MM.1S (cell line): Measurements from ENCODE around the gene DZIP1L.

ENCODE experiments used
- DNase-seq: peaks from one replicate; pipeline ENCODE4 v3.0.0-alpha.2; 2015
- H2AFZ ChIP-seq: fragments of 300-600 bp; sonication (generic); 2 replicates; pipeline ENCODE4 v1.6.0; 2016; ENCODE audit warnings: antibody characterized with exemption, low read length
- H3F3A ChIP-seq: fragments of 300-600 bp; sonication (generic); 2 replicates; pipeline ENCODE4 v1.6.1; 2016; ENCODE audit warnings: mild to moderate bottlenecking, antibody characterized with exemption, low read length, moderate library complexity, mixed read lengths; ENCODE audit not compliant: insufficient read depth
- H3K27ac ChIP-seq: fragments of 300-600 bp; sonication (generic); 2 replicates; pipeline ENCODE4 v1.5.1; 2016; ENCODE audit warnings: mild to moderate bottlenecking, low read length
- H3K27me3 ChIP-seq: fragments of 300-600 bp; sonication (generic); replicated peaks from 2 replicates; pipeline ENCODE4 v1.6.0; 2016; ENCODE audit warnings: low read length; ENCODE audit not compliant: insufficient read depth
- H3K36me3 ChIP-seq: fragments of 300-600 bp; sonication (generic); replicated peaks from 2 replicates; pipeline ENCODE4 v1.6.1; 2016; ENCODE audit warnings: mild to moderate bottlenecking, low read length, mixed read lengths; ENCODE audit not compliant: insufficient read depth
- H3K4me1 ChIP-seq: fragments of 300-600 bp; sonication (generic); 2 replicates; pipeline ENCODE4 v1.6.1; 2016; ENCODE audit warnings: low read length, mixed read lengths
- H3K4me2 ChIP-seq: fragments of 300-600 bp; sonication (generic); 2 replicates; pipeline ENCODE4 v1.6.0; 2016; ENCODE audit warnings: low read depth, low read length
- H3K4me3 ChIP-seq: fragments of 300-600 bp; sonication (generic); 2 replicates; pipeline ENCODE4 v1.5.1; 2016; ENCODE audit warnings: low read length, mixed read lengths
- H3K79me2 ChIP-seq: fragments of 300-600 bp; sonication (generic); 2 replicates; pipeline ENCODE4 v1.6.1; 2016; ENCODE audit warnings: mixed run types, low read length, mixed read lengths
- H3K9ac ChIP-seq: fragments of 300-600 bp; sonication (generic); 2 replicates; pipeline ENCODE4 v1.6.1; 2016; ENCODE audit warnings: low read length, mixed read lengths
- H3K9me2 ChIP-seq: fragments of 300-600 bp; sonication (generic); replicated peaks from 2 replicates; pipeline ENCODE4 v1.6.1; 2016; ENCODE audit warnings: mild to moderate bottlenecking, low read length, mixed read lengths; ENCODE audit not compliant: insufficient read depth
- H3K9me3 ChIP-seq: fragments of 300-600 bp; sonication (generic); replicated peaks from 2 replicates; pipeline ENCODE4 v1.6.1; 2016; ENCODE audit warnings: mild to moderate bottlenecking, low read length, mixed read lengths; ENCODE audit not compliant: insufficient read depth
- H4K20me1 ChIP-seq: fragments of 300-600 bp; sonication (generic); 2 replicates; pipeline ENCODE4 v1.6.1; 2016; ENCODE audit warnings: mild to moderate bottlenecking, low read length, moderate library complexity, mixed read lengths; ENCODE audit not compliant: insufficient read depth
- CTCF ChIP-seq: fragments of 300-600 bp; sonication (generic); IDR thresholded peaks from 2 replicates; pipeline ENCODE4 v1.5.1; 2016; ENCODE audit warnings: antibody characterized with exemption, low read length, mixed read lengths
- EZH2 ChIP-seq: fragments of 300-600 bp; sonication (generic); optimal IDR thresholded peaks from 2 replicates; pipeline ENCODE3; 2017; ENCODE audit warnings: low read depth, mild to moderate bottlenecking, antibody characterized with exemption, low read length, mixed read lengths
- EZH2phosphoT487 ChIP-seq: fragments of 300-600 bp; sonication (generic); IDR thresholded peaks from 2 replicates; pipeline ENCODE4 v1.6.1; 2018; ENCODE audit warnings: antibody characterized with exemption, low read length

The DZIP1L gene

GRCh38 chr3:138084196-138084595 lies 31.2 kb downstream of the DZIP1L start:
- Histone ChIP-seq H3K9ac (no peak overlapping the region), H3K79me2 (no peaks in the 10 kb centered on the region), H3K9me3 (no peaks in the 10 kb centered on the region), H3K36me3 (no peaks in the 10 kb centered on the region), H3K4me3 (no peak overlapping the region), H3K9me2 (no peaks in the 10 kb centered on the region), H4K20me1 (no peaks in the 10 kb centered on the region), H3F3A (peaks cover 20% of the 10 kb centered on the region), H3K4me1 (peaks cover 26% of the 10 kb centered on the region), H3K27ac (no peak overlapping the region), H3K27me3 (peaks cover 26% of the 10 kb centered on the region), H2AFZ (no peak overlapping the region), H3K4me2 (no peak overlapping the region)
- no peak for DNase-seq
- no peak for TF ChIP-seq CTCF
- TF ChIP-seq EZH2phosphoT487 = no peak
- no peak for TF ChIP-seq EZH2

DNA sequence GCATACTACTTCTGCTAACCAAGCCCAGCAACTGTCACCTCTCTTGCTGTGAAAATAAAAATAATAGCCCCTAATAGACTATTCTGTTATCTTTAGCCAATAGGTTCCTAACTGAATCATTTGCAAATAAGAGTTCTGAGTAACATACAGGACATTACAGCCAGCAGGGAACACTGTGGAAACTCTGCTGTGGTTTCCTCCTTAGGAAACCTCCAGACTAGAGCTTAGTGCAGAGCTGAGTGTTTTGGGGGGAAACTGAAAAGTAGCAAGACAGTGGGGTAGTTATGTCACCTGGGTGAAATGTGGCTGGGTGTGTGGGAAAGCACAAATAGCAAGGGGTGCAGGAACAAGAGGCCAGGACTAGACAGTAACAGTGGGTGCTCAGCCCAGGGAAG lies 32.4 kb downstream of the DZIP1L start:
- TF ChIP-seq EZH2 = no peak
- no peak for TF ChIP-seq EZH2phosphoT487
- no peak for TF ChIP-seq CTCF
- DNase-seq = no peak

DNA sequence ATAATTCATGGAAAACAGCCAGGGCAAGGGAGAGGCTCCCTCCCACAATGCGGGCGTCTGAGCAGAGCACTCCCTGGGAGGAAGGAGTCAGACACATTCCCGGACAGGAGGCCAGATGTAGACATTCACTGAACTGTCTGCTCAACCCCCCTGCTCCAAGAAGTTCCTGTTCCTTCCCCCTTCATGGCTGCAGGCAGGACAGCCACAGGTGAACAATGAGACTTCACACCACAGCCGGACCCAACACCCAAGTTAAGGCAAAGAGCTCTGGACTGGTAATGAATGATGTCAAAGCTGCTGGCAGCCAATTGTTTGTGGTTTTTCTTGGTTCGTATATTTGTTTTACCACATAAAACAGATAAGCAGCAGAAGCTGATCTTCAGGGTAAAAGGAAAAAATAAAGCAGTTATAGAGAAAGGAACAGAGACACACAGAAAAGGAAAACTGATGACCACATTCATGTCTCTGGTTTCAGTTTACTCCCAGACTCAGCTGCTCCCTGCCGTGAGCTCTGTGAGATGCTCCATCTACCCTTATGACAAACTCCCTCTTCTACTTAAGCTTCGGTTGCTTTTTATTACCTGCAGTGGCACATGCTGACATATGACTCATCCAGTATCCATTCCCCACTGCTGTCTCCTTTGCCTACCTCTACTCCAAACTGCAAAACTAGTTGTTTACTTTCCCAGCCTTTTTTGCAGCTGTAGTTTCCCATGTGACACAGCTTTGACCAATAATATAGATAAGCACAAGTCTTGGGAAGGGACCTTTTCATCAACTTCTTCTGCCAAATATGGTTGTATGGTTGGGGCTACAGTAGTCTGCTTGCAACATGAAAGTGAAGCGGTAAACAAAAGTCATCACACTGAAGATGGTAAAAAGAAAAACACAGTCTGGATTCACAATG lies 33.1 kb downstream of the DZIP1L start:
- no peaks in the 10 kb centered on the region for H3K36me3 ChIP-seq
- no peak overlapping the region for H3K9ac ChIP-seq
- H3K27ac ChIP-seq = peak overlapping the region; percentile 32; the same call in 1 of the 2 replicates
- H4K20me1 ChIP-seq = no peaks in the 10 kb centered on the region
- H3K9me2 ChIP-seq = no peaks in the 10 kb centered on the region
- H3K4me2 ChIP-seq = peak overlapping the region; percentile 76
- H3K4me3 ChIP-seq = peak overlapping the region; percentile 22
- TF ChIP-seq EZH2 = no peak
- no peak for TF ChIP-seq CTCF
- no peak for TF ChIP-seq EZH2phosphoT487
- DNase-seq = peak; percentile 59
- no peaks in the 10 kb centered on the region for H3K79me2 ChIP-seq
- H3F3A ChIP-seq = peaks cover 20% of the 10 kb centered on the region
- H2AFZ ChIP-seq = no peak overlapping the region
- H3K27me3 ChIP-seq = peaks cover 30% of the 10 kb centered on the region
- no peaks in the 10 kb centered on the region for H3K9me3 ChIP-seq
- peaks cover 26% of the 10 kb centered on the region for H3K4me1 ChIP-seq

More for the DNA sequence above, 32.4 kb downstream of the DZIP1L start:
- Histone ChIP-seq H3K4me3 (no peak overlapping the region; the same call in 1 of the 2 replicates), H3K27me3 (peaks cover 30% of the 10 kb centered on the region), H3K79me2 (no peaks in the 10 kb centered on the region), H3K4me1 (peaks cover 26% of the 10 kb centered on the region), H2AFZ (no peak overlapping the region), H4K20me1 (no peaks in the 10 kb centered on the region), H3K4me2 (peak overlapping the region; percentile 76), H3K9ac (no peak overlapping the region), H3K36me3 (no peaks in the 10 kb centered on the region), H3K9me3 (no peaks in the 10 kb centered on the region), H3K9me2 (no peaks in the 10 kb centered on the region), H3F3A (peaks cover 20% of the 10 kb centered on the region), H3K27ac (peak overlapping the region; percentile 32; the same call in 1 of the 2 replicates)
